Activated naive CD8-positive, alpha-beta T cell treated with anti-CD3 and anti-CD28 coated beads, Interleukin-2, amount 10 ng/mL, durations not matched to agents 7 days and 5 days (primary cell): ENCODE results near the gene SQSTM1. TPM values are rescaled to one million over a fixed set of nuclear protein-coding genes. Genes with fewer than 3 reads are reported as not detected.
"Not testable (repeated sequence)": the region's sequence is repeated elsewhere in the genome, so short reads cannot be mapped to it uniquely, and the experiment has no call there.

ENCODE experiments used
- ATAC-seq: fragments of 150-1000 bp; cut with Tn5 transposase; one replicate; pipeline ENCODE4 v1.10.0; 2021; ENCODE audit warnings: low read depth, moderate library complexity
- POLR2A ChIA-PET: fragments of 350-600 bp; sonication (Branson Sonifier 250); formaldehyde crosslinking; loops from one replicate; lab custom pipeline; 2021; ENCODE audit warnings: antibody characterized with exemption; lab: Charles Lee
- DNase-seq: peaks from one replicate; pipeline ENCODE4 v3.0.0; 2021
- H3K27ac Mint-ChIP-seq: one replicate; pipeline ENCODE4 v1.8.0; 2022; ENCODE audit warnings: mild to moderate bottlenecking, mixed read lengths
- H3K27me3 Mint-ChIP-seq: one replicate; pipeline ENCODE4 v1.8.0; 2022; ENCODE audit warnings: mild to moderate bottlenecking, moderate library complexity, mixed read lengths
- H3K36me3 Mint-ChIP-seq: one replicate; pipeline ENCODE4 v1.8.0; 2021; ENCODE audit warnings: mild to moderate bottlenecking, mixed read lengths
- H3K4me1 Mint-ChIP-seq: one replicate; pipeline ENCODE4 v1.8.0; 2021; ENCODE audit warnings: mixed read lengths
- H3K4me3 Mint-ChIP-seq: one replicate; pipeline ENCODE4 v1.8.0; 2022; ENCODE audit warnings: mild to moderate bottlenecking, moderate library complexity, mixed read lengths
- H3K9me3 Mint-ChIP-seq: one replicate; pipeline ENCODE4 v1.8.0; 2021; ENCODE audit warnings: mixed read lengths
- total RNA-seq, 2 experiments: library from RNA; stranded (reverse); gene quantifications; one replicate each; pipeline ENCODE4 v1.2.3, GENCODE V29; 2021

The SQSTM1 gene
- total RNA-seq, 2 experiments from 2014 or later = 196 to 216 TPM

- H3K27ac Mint-ChIP-seq = no peak overlapping the region
- H3K4me1 Mint-ChIP-seq = peaks cover 16% of the 10 kb centered on the region
- peaks cover 39% of the 10 kb centered on the region for H3K36me3 Mint-ChIP-seq
- no peak for DNase-seq
- no peaks in the 10 kb centered on the region for H3K27me3 Mint-ChIP-seq
- POLR2A ChIA-PET = interaction anchor here (0.6 kb wide), 1 partner anchor 63 kb away, joined by 4 read pairs; no protein-coding TSS in a partner anchor
- H3K9me3 Mint-ChIP-seq = no peaks in the 10 kb centered on the region
- H3K4me3 Mint-ChIP-seq = no peak overlapping the region
- ATAC-seq = no peak
Measured at GRCh38 chr5:179825655-179826182, 5.0 kb downstream of the SQSTM1 start.

- peak overlapping the region; percentile 21 for H3K27ac Mint-ChIP-seq
Measured at GRCh38 chr5:179827680-179828079, 7.0 kb downstream of the SQSTM1 start.

DNA sequence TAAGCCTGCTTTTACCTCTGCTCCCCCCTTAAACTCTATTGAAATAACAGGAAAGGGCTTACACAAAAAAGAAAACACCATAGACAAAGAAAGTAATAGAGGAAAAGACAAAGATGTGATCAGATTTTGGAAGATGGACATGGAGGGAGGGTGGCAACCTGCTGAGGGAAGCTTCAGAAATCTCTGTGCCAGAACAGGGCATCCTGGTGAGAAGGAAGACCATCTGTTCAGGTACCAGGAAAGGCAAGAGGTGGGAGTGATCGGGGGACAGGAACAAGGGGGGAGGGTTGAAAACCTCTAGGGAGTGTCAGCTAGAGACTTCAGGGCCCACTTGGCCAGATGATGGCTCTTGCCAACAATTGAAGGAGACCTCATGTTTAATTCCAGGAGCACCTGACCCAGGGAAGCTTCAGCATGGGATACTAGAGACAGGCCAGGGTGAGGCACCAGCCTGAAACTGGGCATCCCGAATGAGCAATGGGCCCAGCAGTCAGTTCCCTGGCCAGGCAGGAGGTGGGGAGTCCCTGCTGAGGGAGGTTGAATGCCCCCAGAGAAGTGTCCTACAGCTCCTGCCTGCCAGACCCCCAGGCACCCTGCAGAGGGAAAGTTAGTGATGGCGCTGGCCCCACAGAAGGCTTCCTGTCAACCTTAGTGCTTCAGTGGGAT is 8.2 kb downstream of the SQSTM1 start:
- H3K27me3 Mint-ChIP-seq = no peaks in the 10 kb centered on the region
- peaks cover 54% of the 10 kb centered on the region for H3K36me3 Mint-ChIP-seq
- no peak overlapping the region for H3K4me3 Mint-ChIP-seq
- POLR2A ChIA-PET = no interaction called here
- H3K9me3 Mint-ChIP-seq = no peaks in the 10 kb centered on the region
- H3K27ac Mint-ChIP-seq = peak overlapping the region; percentile 82
- DNase-seq (no peak), ATAC-seq (no peak)
- H3K4me1 Mint-ChIP-seq = peaks cover 8% of the 10 kb centered on the region

More at GRCh38 chr5:179827680-179828079, 7.0 kb downstream of the SQSTM1 start:
- H3K4me1 Mint-ChIP-seq = peaks cover 8% of the 10 kb centered on the region
- no peaks in the 10 kb centered on the region for H3K9me3 Mint-ChIP-seq
- DNase-seq (no peak), ATAC-seq (no peak)
- H3K27me3 Mint-ChIP-seq = no peaks in the 10 kb centered on the region
- peaks cover 46% of the 10 kb centered on the region for H3K36me3 Mint-ChIP-seq
- POLR2A ChIA-PET = no interaction called here
- no peak overlapping the region for H3K4me3 Mint-ChIP-seq

GRCh38 chr5:179829732-179830435 is 9.2 kb downstream of the SQSTM1 start:
- no peak overlapping the region for H3K4me3 Mint-ChIP-seq
- no peak for DNase-seq
- H3K27me3 Mint-ChIP-seq = no peaks in the 10 kb centered on the region
- H3K9me3 Mint-ChIP-seq = no peaks in the 10 kb centered on the region
- H3K4me1 Mint-ChIP-seq = peaks cover 4% of the 10 kb centered on the region
- H3K27ac Mint-ChIP-seq = no peak overlapping the region
- no peak for ATAC-seq
- POLR2A ChIA-PET = interaction anchor here (0.6 kb wide), 1 partner anchor 87 kb away, joined by 3 read pairs; no protein-coding TSS in a partner anchor
- H3K36me3 Mint-ChIP-seq = peaks cover 50% of the 10 kb centered on the region

DNA sequence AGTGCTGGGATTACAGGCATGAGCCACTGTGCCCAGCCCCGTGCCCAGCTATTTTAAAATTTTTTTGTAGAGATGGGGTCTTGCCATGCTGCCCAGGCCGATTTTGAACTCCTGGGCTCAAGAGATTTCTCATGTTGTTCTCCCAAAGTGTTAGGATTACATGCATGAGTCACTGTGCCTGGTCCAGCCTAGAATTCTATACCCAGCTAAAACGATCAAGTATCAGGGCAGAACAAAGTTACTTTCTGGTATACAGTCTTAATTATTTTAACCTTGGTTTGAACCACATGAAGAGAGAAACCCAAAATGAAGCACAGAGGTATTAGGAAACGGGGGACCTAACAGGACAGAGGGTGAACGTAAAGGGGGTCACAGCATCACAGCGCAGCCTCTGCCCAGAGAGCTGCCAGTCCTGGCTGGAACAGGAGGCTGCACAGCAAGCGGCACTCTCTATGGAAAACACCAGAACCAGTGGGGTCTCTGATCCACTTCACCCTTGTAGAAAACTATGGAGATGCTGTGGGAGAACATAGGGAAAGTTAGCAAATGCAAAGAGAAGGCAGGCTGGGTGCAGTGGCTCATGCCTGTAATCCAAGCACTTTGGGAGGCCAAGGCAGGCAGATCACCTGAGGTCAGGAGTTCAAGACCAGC is 10.2 kb downstream of the SQSTM1 start:
- H3K27me3 Mint-ChIP-seq = no peaks in the 10 kb centered on the region
- peaks cover 4% of the 10 kb centered on the region for H3K4me1 Mint-ChIP-seq
- DNase-seq (no peak), ATAC-seq (no peak)
- H3K4me3 Mint-ChIP-seq = no peak overlapping the region
- peak overlapping the region; percentile 2 for H3K27ac Mint-ChIP-seq
- H3K36me3 Mint-ChIP-seq = peaks cover 51% of the 10 kb centered on the region
- POLR2A ChIA-PET = no interaction called here
- H3K9me3 Mint-ChIP-seq = no peaks in the 10 kb centered on the region

- H3K4me3 Mint-ChIP-seq = no peak overlapping the region
- POLR2A ChIA-PET = interaction anchor here (1.0 kb wide), 1 partner anchor 10 kb away, joined by 4 read pairs; no protein-coding TSS in a partner anchor
- DNase-seq (no peak), ATAC-seq (no peak)
- H3K4me1 Mint-ChIP-seq = peaks cover 14% of the 10 kb centered on the region
- no peaks in the 10 kb centered on the region for H3K9me3 Mint-ChIP-seq
- H3K27me3 Mint-ChIP-seq = no peaks in the 10 kb centered on the region
- H3K36me3 Mint-ChIP-seq = peaks cover 54% of the 10 kb centered on the region
- H3K27ac Mint-ChIP-seq = no peak overlapping the region
Measured at GRCh38 chr5:179832039-179832745, 11.5 kb downstream of the SQSTM1 start.

DNA sequence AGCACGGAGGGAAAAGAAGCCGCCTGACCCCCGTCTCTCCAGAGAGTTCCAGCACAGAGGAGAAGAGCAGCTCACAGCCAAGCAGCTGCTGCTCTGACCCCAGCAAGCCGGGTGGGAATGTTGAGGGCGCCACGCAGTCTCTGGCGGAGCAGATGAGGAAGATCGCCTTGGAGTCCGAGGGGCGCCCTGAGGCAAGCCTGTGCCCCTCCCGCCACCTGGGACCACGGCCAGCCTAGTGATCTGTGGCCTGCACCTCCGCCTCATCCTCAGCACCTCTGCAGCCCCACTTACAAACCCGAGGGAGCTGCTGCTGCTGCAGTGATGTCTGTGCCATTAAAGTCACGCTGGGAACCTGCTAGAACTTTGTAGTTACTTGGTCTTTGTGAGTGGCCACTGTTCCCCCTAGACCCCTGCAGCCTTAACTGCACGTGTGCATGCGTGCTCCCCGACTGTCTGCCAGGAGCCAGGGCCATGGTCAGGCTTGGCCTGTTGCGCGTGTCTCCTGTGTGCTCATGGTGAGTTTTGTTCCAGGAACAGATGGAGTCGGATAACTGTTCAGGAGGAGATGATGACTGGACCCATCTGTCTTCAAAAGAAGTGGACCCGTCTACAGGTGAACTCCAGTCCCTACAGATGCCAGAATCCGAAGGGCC is 12.5 kb downstream of the SQSTM1 start:
- Mint-ChIP-seq H3K4me1 (peaks cover 13% of the 10 kb centered on the region), H3K36me3 (peaks cover 48% of the 10 kb centered on the region), H3K27me3 (no peaks in the 10 kb centered on the region), H3K27ac (no peak overlapping the region), H3K4me3 (no peak overlapping the region), H3K9me3 (no peaks in the 10 kb centered on the region)
- POLR2A ChIA-PET = interaction anchor here (0.7 to 1.0 kb wide), 2 partner anchors 11 to 248 kb away, joined by 4 read pairs; no protein-coding TSS in a partner anchor
- ATAC-seq (no peak), DNase-seq (no peak)

DNA sequence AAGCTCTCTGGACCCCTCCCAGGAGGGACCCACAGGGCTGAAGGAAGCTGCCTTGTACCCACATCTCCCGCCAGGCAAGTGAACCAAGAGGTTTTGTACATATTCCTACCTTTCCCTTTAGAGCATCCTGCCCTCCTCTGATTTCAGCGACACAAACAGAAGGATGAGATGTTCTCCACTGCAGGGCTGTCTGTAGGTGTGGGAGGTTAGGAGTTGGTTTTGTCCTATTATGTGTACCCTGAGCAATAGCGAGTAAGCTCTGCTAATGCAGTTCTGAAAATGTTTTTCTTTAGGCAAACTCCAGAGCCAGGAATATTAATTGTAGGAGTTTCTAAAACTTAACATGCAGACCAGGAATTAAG is 13.0 kb downstream of the SQSTM1 start:
- no peak overlapping the region for H3K27ac Mint-ChIP-seq
- H3K36me3 Mint-ChIP-seq = peaks cover 44% of the 10 kb centered on the region
- ATAC-seq (no peak), DNase-seq (no peak)
- H3K4me1 Mint-ChIP-seq = peaks cover 13% of the 10 kb centered on the region
- POLR2A ChIA-PET = interaction anchor here (0.7 kb wide), 1 partner anchor 247 kb away, joined by 4 read pairs; no protein-coding TSS in a partner anchor
- H3K9me3 Mint-ChIP-seq = no peaks in the 10 kb centered on the region
- H3K4me3 Mint-ChIP-seq = no peak overlapping the region
- H3K27me3 Mint-ChIP-seq = no peaks in the 10 kb centered on the region

DNA sequence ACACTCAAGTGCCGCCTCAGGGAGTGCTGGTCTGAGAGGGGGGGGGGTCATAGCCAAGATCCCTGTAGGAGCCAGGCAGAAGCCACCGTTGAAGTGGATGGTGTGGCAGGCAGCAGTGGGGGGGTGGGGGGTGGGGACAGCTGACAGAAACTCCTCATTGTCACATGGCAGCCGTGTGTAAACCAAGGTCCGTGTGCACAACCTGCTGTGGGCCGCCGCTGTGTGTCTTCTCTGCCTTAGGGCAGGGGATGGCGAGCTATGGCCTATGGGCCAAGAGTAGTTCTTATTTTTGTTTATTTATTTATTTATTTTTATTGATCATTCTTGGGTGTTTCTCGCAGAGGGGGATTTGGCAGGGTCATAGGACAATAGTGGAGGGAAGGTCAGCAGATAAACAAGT is 13.4 kb downstream of the SQSTM1 start:
- DNase-seq = no peak
- ATAC-seq = no peak
- no peaks in the 10 kb centered on the region for H3K9me3 Mint-ChIP-seq
- POLR2A ChIA-PET = interaction anchor here (0.7 kb wide), 1 partner anchor 247 kb away, joined by 4 read pairs; no protein-coding TSS in a partner anchor
- H3K4me3 Mint-ChIP-seq = no peak overlapping the region
- H3K27me3 Mint-ChIP-seq = no peaks in the 10 kb centered on the region
- no peak overlapping the region for H3K27ac Mint-ChIP-seq
- H3K4me1 Mint-ChIP-seq = peaks cover 13% of the 10 kb centered on the region
- H3K36me3 Mint-ChIP-seq = peaks cover 41% of the 10 kb centered on the region

DNA sequence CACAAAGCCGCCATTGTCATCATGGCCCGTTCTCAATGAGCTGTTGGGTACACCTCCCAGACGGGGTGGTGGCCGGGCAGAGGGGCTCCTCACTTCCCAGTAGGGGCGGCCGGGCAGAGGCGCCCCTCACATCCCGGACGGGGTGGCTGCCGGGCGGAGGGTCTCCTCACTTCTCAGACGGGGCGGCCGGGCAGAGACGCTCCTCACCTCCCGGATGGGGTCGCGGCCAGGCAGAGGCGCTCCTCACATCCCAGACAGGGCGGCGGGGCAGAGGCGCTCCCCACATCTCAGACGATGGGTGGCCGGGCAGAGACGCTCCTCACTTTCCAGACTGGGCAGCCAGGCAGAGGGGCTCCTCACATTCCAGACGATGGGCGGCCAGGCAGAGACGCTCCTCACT is 14.2 kb downstream of the SQSTM1 start:
- H3K4me3 Mint-ChIP-seq, POLR2A ChIA-PET: not testable (repeated sequence)

GRCh38 chr5:179836225-179837019 is 15.7 kb downstream of the SQSTM1 start:
- peak overlapping the region; percentile 89 for H3K27ac Mint-ChIP-seq
- POLR2A ChIA-PET = interaction anchor here (1.0 to 2.4 kb wide), 4 partner anchors 14 to 213 kb away, joined by 3 to 14 read pairs (median 5); partner anchors contain the start of genes HNRNPH1 and SQSTM1
- peak; percentile 60 for DNase-seq
- ATAC-seq = peak; percentile 96
- H3K27me3 Mint-ChIP-seq = no peaks in the 10 kb centered on the region
- H3K4me3 Mint-ChIP-seq = peak overlapping the region; percentile 66
- no peaks in the 10 kb centered on the region for H3K9me3 Mint-ChIP-seq
- peaks cover 13% of the 10 kb centered on the region for H3K4me1 Mint-ChIP-seq
- peaks cover 28% of the 10 kb centered on the region for H3K36me3 Mint-ChIP-seq

More for the DNA sequence above, 14.2 kb downstream of the SQSTM1 start:
- H3K27me3 Mint-ChIP-seq, H3K9me3 Mint-ChIP-seq, DNase-seq, H3K27ac Mint-ChIP-seq, ATAC-seq: not testable (repeated sequence)
- Mint-ChIP-seq H3K4me1 (peaks cover 13% of the 10 kb centered on the region), H3K36me3 (peaks cover 35% of the 10 kb centered on the region)
